A673 (cell line): ENCODE measurements around the gene GALNT2. TPM values are rescaled to one million over a fixed set of nuclear protein-coding genes. Genes with fewer than 3 reads are reported as not detected.

ENCODE experiments used
- BruUV-seq: library from RNA; stranded (reverse); fragments of 400-500 nt; replicated peaks from 2 replicates; lab custom pipeline; 2021; lab: Mats Ljungman, UMichigan
- CTCF ChIA-PET: fragments of 300-600 bp; sonication (Branson Sonifier 250); formaldehyde crosslinking; loops from one replicate; lab custom pipeline; 2022; ENCODE audit warnings: antibody characterized with exemption; lab: Charles Lee
- POLR2A ChIA-PET: fragments of 300-600 bp; sonication (Branson Sonifier 250); formaldehyde crosslinking; loops from one replicate; lab custom pipeline; 2022; ENCODE audit warnings: antibody characterized with exemption; ENCODE audit not compliant: low non-redundant PET; lab: Charles Lee
- DNase-seq: peaks from one replicate; pipeline ENCODE4 v3.0.0-alpha.2; 2015; ENCODE audit warnings: low spot score
- H3K27ac ChIP-seq: fragments of 200-600 bp; sonication (generic); 2 replicates; pipeline ENCODE4 v1.5.1; 2016; ENCODE audit warnings: mixed run types, low read depth, mild to moderate bottlenecking, mixed read lengths, antibody characterized with exemption, low read length; ENCODE audit not compliant: poor library complexity, severe bottlenecking
- H3K27me3 ChIP-seq: fragments of 200-600 bp; sonication (generic); replicated peaks from 2 replicates; pipeline ENCODE4 v1.6.1; 2017; ENCODE audit warnings: mixed run types, low read depth, mild to moderate bottlenecking, mixed read lengths, antibody characterized with exemption, low read length; ENCODE audit not compliant: insufficient read depth, poor library complexity
- H3K36me3 ChIP-seq: fragments of 200-600 bp; sonication (generic); 2 replicates; pipeline ENCODE4 v1.6.1; 2016; ENCODE audit warnings: mixed run types, mild to moderate bottlenecking, mixed read lengths, antibody characterized with exemption, low read length; ENCODE audit not compliant: insufficient read depth, poor library complexity, severe bottlenecking
- H3K4me1 ChIP-seq: fragments of 200-600 bp; sonication (generic); 2 replicates; pipeline ENCODE4 v1.6.1; 2017; ENCODE audit warnings: mixed run types, mild to moderate bottlenecking, mixed read lengths, antibody characterized with exemption, low read length; ENCODE audit not compliant: insufficient read depth, poor library complexity, severe bottlenecking
- H3K4me3 ChIP-seq: fragments of 200-600 bp; sonication (generic); 2 replicates; pipeline ENCODE4 v1.5.1; 2016; ENCODE audit warnings: low read depth, mixed run types, mild to moderate bottlenecking, mixed read lengths, low read length; ENCODE audit not compliant: poor library complexity, severe bottlenecking
- H3K9me3 ChIP-seq: fragments of 200-600 bp; sonication (generic); 2 replicates; pipeline ENCODE4 v1.6.1; 2016; ENCODE audit warnings: mixed run types, low read depth, mild to moderate bottlenecking, mixed read lengths, antibody characterized with exemption, low read length; ENCODE audit not compliant: poor library complexity, severe bottlenecking
- EZH2 ChIP-seq: fragments of 200-600 bp; sonication (generic); IDR thresholded peaks from 2 replicates; pipeline ENCODE4 v1.6.1; 2017; ENCODE audit warnings: borderline replicate concordance, low read depth, mild to moderate bottlenecking, mixed read lengths, antibody characterized with exemption, low read length; ENCODE audit not compliant: poor library complexity, severe bottlenecking
- intact Hi-C: fragments of 100-400 bp; cut with micrococcal nuclease; formaldehyde crosslinking; loops from one replicate; pipeline ENCODE4 v1.10.0; 2022; ENCODE audit not compliant: unreplicated experiment
- total RNA-seq: library from RNA; stranded (reverse); gene quantifications from 2 replicates; pipeline ENCODE4 v1.2.3, GENCODE V29; 2021
- TF ChIP-seq, protein P1 (sequence below): fragments of 300-800, 200-600 bp; sonication (generic); conservative IDR thresholded peaks from 2 replicates; pipeline ENCODE4 v1.5.1; 2017; ENCODE audit warnings: low read depth, mild to moderate bottlenecking, antibody characterized with exemption, low read length, moderate library complexity, mixed read lengths

Gene GALNT2
- total RNA-seq, 1 experiment from 2014 or later = 94.6 TPM

GRCh38 chr1:230105245-230105753 is 38.3 kb downstream of the GALNT2 start:
- no peak overlapping the region for H3K27ac ChIP-seq
- no peaks in the 10 kb centered on the region for H3K27me3 ChIP-seq
- CTCF ChIA-PET = no interaction called here
- peak overlapping the region; percentile 18 for H3K4me3 ChIP-seq
- no peaks in the 10 kb centered on the region for H3K36me3 ChIP-seq
- intact Hi-C loops = no loop called here
- POLR2A ChIA-PET = no interaction called here
- H3K4me1 ChIP-seq = peaks cover 68% of the 10 kb centered on the region
- no TSS peak for BruUV-seq
- no peak for TF ChIP-seq EZH2
- TF ChIP-seq, protein P1, sequence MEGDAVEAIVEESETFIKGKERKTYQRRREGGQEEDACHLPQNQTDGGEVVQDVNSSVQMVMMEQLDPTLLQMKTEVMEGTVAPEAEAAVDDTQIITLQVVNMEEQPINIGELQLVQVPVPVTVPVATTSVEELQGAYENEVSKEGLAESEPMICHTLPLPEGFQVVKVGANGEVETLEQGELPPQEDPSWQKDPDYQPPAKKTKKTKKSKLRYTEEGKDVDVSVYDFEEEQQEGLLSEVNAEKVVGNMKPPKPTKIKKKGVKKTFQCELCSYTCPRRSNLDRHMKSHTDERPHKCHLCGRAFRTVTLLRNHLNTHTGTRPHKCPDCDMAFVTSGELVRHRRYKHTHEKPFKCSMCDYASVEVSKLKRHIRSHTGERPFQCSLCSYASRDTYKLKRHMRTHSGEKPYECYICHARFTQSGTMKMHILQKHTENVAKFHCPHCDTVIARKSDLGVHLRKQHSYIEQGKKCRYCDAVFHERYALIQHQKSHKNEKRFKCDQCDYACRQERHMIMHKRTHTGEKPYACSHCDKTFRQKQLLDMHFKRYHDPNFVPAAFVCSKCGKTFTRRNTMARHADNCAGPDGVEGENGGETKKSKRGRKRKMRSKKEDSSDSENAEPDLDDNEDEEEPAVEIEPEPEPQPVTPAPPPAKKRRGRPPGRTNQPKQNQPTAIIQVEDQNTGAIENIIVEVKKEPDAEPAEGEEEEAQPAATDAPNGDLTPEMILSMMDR = no peak
- no peaks in the 10 kb centered on the region for H3K9me3 ChIP-seq
- no peak for DNase-seq

- H3K9me3 ChIP-seq = no peaks in the 10 kb centered on the region
- DNase-seq = no peak
- H3K27me3 ChIP-seq = no peaks in the 10 kb centered on the region
- TF ChIP-seq, protein P1 = no peak
- no peak for TF ChIP-seq EZH2
- no peaks in the 10 kb centered on the region for H3K36me3 ChIP-seq
- CTCF ChIA-PET = no interaction called here
- peaks cover 73% of the 10 kb centered on the region for H3K4me1 ChIP-seq
- no peak overlapping the region for H3K27ac ChIP-seq
- BruUV-seq = no TSS peak
- intact Hi-C loops = no loop called here
- POLR2A ChIA-PET = no interaction called here
- H3K4me3 ChIP-seq = no peak overlapping the region
Measured at GRCh38 chr1:230105754-230106625, 39.0 kb downstream of the GALNT2 start.

DNA sequence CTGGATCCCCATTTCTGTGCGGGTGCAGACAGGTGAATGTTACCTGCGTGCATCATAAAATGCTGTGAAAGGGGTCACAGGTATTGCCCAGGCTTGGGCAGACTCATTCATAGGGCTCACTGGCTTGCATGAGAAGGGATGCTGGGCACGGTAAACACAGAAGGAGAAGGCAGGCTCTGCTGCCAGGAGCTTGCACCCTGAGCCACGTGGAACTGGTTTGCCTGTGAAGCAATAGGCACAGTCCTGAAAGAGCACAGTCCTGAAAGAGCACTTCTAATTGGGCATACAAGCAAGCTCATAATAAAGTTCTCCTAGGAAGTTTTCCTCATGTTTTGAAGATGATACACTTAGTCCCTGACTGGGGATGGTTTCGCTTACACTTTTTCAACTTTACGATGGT is 40.9 kb downstream of the GALNT2 start:
- Histone ChIP-seq H3K27me3 (no peaks in the 10 kb centered on the region), H3K9me3 (no peaks in the 10 kb centered on the region), H3K27ac (no peak overlapping the region), H3K4me1 (peaks cover 61% of the 10 kb centered on the region), H3K4me3 (no peak overlapping the region), H3K36me3 (no peaks in the 10 kb centered on the region)
- ChIA-PET CTCF (no interaction called here), POLR2A (interaction anchor here (0.5 kb wide), 1 partner anchor 97 kb away, joined by 4 read pairs; no protein-coding TSS in a partner anchor)
- BruUV-seq = no TSS peak
- TF ChIP-seq, protein P1 = no peak
- TF ChIP-seq EZH2 = no peak
- intact Hi-C loops = no loop called here
- DNase-seq = no peak
